HG02884 (cell line): ENCODE measurements around the gene SCARF1.

Experiments
- ATAC-seq: cut with Tn5 transposase; IDR thresholded peaks from one replicate; pipeline ENCODE4 v1.9.1; 2021; ENCODE audit warnings: mild to moderate bottlenecking, moderate library complexity; ENCODE audit not compliant: unreplicated experiment

SCARF1 gene

GRCh38 chr17:1648173-1648962, 2.8 kb upstream of the SCARF1 start:
- no peak for ATAC-seq

DNA sequence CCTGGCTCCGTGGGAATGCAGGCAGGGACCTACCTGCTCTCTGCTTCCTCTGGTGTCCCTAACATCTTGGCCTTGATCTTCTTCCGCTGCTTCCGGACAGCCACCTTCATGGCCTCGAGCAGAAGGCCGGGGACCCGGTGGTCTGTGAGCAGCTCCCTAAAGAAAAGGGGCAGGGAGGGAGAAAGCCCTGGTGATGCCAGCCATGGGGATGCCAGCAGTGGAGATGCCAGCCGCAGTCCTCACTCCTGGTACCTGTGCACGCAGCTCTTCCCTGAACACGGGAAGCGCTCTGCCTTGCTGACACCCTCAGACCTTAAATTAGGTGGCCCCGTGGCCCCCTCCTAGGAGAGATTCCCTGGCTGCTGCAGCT, 2.3 kb upstream of the SCARF1 start:
- no peak for ATAC-seq

DNA sequence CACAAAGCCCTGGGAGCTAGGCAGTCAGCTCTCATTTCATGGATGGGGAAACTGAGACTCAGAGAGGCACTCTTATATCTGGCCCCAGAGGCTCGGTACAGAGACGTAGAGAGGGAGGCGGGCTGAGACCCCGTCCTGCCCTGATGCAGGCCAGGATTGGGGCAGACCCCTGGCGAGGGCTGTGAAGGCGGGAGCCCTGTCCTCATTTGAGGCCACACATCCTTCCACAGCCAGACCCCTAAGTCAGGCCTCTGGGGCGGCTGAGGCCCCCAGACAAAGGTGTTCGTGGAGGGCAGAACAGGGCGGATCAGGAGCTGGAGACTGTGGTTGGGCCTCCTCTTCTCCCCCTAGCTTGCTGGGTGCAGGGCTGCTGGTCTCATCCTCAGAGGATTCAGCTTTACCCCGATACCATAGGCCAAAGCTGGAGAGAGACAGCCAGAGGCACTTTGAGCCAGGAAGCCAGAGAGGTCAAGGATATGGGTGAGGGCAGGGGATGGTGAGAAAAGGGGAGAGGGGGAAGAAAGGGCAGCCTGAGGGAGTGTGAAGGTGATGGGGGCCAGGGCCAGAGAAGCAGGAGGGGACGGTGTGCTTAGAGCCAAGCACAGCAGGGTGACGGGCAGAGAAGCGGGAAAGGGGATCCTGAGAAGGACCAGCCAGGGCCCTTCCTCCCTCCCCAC, 805 bp upstream of the SCARF1 start:
- no peak for ATAC-seq

DNA sequence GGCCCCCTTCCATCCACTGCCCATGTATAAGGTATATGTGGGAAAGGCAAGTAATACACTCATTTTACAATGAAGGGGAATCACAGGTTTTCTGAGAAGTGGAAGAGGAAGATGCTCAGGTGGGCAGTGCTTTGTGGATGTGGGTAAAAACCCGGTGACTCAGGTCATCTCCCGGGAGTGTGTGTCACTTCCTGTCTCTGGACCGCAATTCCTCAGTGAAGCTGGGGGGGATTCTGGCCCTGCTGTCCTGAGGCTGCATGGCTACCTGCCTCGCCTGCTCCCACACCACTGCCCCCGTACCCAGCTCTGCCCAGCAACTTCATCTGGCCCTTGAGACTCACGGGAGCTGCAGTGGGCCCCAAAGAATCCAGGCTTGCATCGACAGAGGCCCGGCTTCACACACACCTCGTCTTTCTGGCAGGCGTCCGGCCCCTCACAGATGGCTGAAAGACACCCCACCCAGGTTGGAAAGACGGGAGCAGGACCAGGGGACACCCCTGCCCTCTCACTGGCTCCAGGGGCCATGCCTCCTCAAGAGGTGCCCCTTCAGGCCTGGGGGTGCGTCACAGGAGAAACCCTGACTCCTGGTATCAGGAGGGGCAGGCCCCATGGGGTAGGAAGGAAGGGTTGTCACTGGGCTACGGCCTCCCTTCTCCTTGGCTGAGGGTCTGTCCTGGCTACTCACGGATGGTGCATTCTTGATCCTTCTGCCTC, 882 bp downstream of the SCARF1 start:
- no peak for ATAC-seq

- ATAC-seq, result no peak
These were observed 1.5 kb downstream of the SCARF1 start for GRCh38 chr17:1643999-1644492.

- no peak for ATAC-seq
These were observed 2.1 kb downstream of the SCARF1 start for GRCh38 chr17:1643293-1643998.

- ATAC-seq, result no peak
These were observed 4.5 kb downstream of the SCARF1 start for GRCh38 chr17:1641065-1641403.

GRCh38 chr17:1640329-1641064, 5.0 kb downstream of the SCARF1 start:
- no peak for ATAC-seq

DNA sequence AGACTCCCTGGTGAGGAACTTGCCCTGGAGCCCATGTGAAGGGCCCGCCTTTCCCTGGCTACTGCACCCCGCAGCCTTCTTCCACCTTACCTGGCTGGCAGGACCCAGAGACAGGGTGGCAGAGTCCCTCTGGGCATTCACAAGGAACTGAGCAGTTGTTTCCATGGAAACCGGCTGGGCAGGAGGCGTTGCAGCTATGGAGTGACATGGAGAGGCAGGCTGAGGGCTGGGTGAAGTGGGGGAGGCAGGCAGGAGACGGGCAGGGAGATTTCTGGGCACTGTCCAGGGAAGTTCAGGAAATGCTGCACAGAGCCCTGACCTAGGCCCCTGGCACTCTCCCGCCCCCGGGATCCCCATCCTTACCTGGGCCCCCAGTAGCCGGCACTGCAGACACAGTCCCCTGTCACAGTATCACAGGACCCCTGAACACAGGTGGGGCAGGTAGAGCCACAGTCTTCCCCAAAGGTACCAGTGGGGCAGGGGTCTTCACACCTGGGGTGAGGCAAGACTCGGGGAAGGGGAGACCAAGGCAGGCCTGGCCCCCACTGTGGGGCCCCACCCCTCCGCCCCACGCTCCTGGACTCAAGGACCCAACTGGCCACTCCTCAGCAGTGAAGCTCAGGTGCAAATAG, 5.9 kb downstream of the SCARF1 start:
- ATAC-seq, result no peak

DNA sequence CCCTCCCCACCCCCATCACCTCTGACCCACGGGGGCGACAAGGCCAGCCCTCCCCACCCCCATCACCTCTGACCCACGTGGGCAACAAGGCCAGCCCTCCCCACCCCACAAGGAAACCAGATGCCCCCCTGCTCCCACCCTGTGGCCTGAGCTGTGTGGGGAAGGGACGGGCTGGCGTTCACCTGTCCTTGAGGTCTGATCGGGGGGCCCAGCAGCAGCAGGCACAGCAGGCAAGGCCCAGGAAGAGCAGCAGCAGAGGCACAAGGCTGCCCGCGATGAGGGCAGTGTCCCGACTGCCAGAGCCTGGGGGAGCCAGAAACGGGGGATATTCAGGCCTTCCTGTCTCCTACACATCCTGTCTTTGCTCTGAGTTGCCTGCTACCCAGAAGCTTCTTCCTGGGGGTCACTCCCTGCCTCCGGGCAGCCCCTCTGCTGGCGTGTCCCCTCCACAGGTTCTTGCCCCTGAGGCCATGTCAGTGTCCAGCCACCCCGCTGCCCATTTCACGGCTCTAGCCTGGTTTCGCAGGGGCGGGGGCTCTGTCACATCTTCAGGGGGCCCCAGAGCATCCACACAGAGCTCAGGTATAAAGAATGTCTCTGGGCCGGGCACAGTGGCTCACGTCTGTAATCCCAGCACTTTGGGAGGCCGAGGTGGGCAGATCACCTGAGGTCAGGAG, 6.8 kb downstream of the SCARF1 start:
- no peak for ATAC-seq

DNA sequence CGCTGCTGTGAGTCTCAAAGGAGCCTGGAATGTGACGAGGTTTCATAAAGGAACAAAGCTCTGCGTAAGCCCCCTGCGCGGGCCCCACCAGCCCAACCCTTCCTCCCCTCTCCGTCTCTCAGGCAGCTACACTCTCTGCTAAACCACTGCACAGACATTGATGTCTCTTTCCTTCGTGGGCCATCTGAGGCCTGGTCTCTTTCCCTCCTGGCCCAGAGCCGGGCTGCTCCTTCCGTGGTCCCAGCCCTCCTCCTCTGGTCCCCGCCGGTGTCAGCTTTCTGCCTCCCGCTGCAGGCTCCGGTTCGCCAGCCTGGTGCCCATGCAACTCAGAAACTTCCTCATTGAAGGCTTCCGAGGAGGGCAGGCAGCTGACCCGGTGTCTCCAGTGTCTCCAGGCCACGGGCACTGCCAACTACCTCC, 7.4 kb downstream of the SCARF1 start:
- no peak for ATAC-seq

DNA sequence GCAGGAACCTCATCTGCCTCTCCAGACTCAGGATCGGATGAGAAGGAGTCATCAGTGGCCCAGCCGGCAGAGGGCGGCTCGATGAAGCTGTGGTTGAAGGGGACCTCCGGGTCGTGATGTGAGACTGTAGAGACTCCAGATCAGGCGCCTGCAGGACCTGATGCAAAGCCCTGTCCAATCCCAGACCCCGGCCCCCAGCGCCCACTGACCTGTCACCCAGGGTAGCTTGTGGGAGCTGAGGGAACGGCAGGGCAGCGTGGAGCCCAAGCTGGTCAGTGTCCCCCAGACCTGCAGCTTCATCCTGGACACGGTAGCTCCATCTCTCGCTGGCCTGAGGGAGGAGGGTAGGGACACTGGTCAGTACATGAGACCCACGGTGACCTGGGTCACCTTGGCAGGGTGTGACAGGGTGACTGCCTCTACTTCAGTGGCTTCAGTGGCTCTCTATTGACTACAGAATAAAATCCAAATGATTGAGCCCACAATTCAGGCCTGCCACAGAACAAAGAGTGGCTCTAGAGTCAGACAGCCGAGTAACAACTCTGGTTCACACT, 8.7 kb downstream of the SCARF1 start:
- ATAC-seq, result no peak

- ATAC-seq, result no peak
These were observed 9.7 kb downstream of the SCARF1 start for GRCh38 chr17:1635675-1636465.

DNA sequence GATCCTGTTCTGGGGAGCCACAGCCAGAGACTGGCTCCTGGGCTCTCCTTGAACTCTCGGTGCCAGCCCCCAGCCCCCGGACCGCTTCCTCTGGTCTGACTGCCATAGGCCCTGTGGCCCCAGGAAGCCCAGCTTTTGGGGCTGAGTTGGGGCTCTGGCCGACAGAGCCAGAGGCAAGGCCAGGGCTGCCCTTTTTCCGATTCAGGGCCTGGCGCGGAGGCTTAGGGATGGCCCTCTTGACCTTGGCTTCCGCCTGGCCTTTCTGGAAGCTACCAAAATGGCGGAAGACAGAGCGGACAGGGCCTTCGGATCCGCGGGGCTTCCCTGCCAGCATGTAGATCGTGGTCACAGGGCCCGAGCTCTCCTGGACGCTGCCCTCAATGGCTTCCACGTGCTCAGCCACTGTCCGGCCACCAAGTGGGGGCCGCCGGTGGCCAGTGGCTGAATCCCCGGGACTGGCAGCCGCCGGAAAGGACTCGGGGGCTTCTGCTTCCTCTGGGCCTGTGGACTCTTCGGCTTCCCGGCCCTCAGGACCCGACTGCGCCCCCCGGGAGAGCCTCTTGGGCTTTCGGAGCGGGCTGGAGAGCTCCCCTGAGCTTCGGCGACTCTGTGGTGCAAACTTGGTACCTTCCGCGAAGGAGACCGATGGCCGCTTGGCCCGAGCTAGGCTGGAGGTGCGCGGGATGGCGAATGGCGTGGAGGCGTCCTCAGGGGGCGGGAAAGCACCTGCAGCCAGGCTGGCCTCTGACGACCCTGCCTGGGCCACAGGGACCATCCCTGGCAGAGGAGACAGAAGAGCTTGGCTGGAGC, 10.5 kb downstream of the SCARF1 start:
- no peak for ATAC-seq

DNA sequence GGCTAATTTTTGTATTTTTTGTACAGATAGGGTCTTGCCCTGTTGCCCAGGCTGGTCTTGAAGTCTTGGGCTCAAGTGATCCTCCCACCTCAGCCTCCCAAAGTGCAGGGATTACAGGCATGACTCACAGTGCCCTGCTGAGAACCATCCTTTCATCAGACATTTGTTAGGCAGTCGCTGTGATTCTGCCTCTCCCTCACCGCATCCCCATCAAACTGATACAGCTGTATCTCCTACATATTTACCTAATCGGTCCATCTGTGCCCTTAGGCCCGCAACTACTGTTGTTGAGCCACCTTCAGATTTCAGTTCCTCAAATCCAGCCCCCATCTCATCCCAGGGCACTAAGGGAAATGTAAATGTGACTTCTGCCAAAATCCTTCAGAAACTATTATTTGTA, 14.9 kb downstream of the SCARF1 start:
- no peak for ATAC-seq

- ATAC-seq, result no peak
These were observed 15.8 kb downstream of the SCARF1 start for GRCh38 chr17:1629504-1630310.
